ENCODE measurements around the gene SPANXC. TPM values are rescaled to one million over a fixed set of nuclear protein-coding genes. Genes with fewer than 3 reads are reported as not detected.
"Not testable (repeated sequence)": the region's sequence is repeated elsewhere in the genome, so short reads cannot be mapped to it uniquely, and the experiment has no call there.

SPANXC gene, protein sequence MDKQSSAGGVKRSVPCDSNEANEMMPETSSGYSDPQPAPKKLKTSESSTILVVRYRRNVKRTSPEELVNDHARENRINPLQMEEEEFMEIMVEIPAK
- total RNA-seq (not detected in 2 replicates), polyA plus RNA-seq (not detected in 2 replicates), polyA minus RNA-seq (not detected in 2 replicates)
- not detected for total RNA-seq (2013)

DNA sequence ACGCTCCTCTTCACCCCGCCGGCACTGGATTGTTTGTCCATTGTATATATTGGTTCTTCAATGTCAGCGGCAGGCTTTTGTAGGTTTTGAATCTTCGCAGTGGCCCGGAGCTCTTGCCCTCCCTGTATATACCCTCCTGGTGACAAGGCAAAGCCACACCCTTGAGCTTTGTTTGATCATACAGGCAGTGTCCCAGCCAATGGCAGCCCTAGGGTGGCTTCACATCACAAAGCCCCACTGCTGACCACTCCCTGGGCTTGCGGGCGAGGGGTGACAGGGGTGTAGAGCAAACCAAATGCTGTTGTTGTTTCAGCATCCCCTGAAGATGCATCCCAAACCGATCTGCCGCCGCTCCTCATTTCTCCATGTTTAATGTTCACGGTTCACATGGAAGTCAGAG, at the start of gene SPANXC:
Gene SPANXC, minus strand, starts transcription at position 101 of the 400 bp plus-strand sequence. Its CDS starts 60 bp downstream, at position 41.
- H3K27ac ChIP-seq (ENCODE audit: low read length in 2 of 2); H3K79me2 ChIP-seq (ENCODE audit: control insufficient read depth, insufficient read depth, low read length); H3K27me3 ChIP-seq (replicated peaks in 1 of 4; ENCODE audit: control extremely low read depth in 1 of 4, control insufficient read depth in 3 of 4, insufficient read depth in 4 of 4, low read length in 3 of 4); intact Hi-C loops (cut with micrococcal nuclease); DNase-seq; POLR2A ChIA-PET; H3K4me1 ChIP-seq (ENCODE audit: control insufficient read depth in 2 of 2, insufficient read depth in 2 of 2, low read length in 2 of 2); ATAC-seq (ENCODE audit: low read depth); H3K9me3 Mint-ChIP-seq (ENCODE audit: insufficient read depth); H3K9ac ChIP-seq (ENCODE audit: low read length); H4K20me1 ChIP-seq (ENCODE audit: control insufficient read depth, insufficient read depth, low read length, poor library complexity, severe bottlenecking); H3K4me1 Mint-ChIP-seq; H3K4me3 Mint-ChIP-seq; CTCF ChIA-PET; H2AFZ ChIP-seq (ENCODE audit: insufficient read depth, low read depth, low read length, poor library complexity, severe bottlenecking); H3K4me2 ChIP-seq (replicated peaks; ENCODE audit: low read depth, low read length, poor library complexity, severe bottlenecking); H3K9me3 ChIP-seq (ENCODE audit: control extremely low read depth in 1 of 3, control insufficient read depth in 2 of 3, insufficient read depth in 1 of 3, low read length in 2 of 3); H3K27ac Mint-ChIP-seq; H3K4me3 ChIP-seq (ENCODE audit: control extremely low read depth in 1 of 5, extremely low read depth in 1 of 5, insufficient read depth in 1 of 5, low read depth in 2 of 5, low read length in 4 of 5); H3K27me3 Mint-ChIP-seq; H3K36me3 ChIP-seq (replicated peaks in 1 of 2; ENCODE audit: control extremely low read depth in 1 of 2, control insufficient read depth in 1 of 2, extremely low read depth in 1 of 2, insufficient read depth in 2 of 2, low read length in 1 of 2): not testable (repeated sequence)
- WGBS (ENCODE audit: insufficient coverage) = no CpG with 5 or more reads among the region's 12 CpGs

DNA sequence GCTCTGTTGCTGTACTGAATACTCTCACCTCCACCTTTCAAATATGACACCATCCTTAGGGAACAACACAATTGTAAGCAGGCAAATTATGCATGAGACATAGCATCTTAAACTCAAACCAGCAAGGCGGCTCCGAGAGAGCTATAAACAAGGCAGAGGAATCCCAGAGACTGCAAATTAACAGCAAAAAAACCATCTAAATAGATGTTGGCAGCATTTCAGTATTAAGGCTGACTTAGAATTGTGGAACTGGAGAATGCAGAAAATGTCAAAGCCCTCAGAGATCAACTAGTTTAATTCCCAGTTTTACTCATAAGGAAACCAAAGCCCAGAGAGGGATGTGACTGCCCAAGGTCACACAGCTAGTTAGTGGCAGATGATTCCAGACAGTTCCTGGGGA, 37.2 kb upstream of the SPANXC start:
- CTCF ChIA-PET = interaction anchor here (1.4 kb wide), 1 partner anchor 361 kb away, joined by 4 read pairs; no protein-coding TSS in a partner anchor
- no CpG with 5 or more reads among the region's 2 CpGs for WGBS (ENCODE audit: insufficient coverage)
- Mint-ChIP-seq H3K4me3 (no peak overlapping the region), H3K4me1 (no peaks in the 10 kb centered on the region), H3K9me3 (ENCODE audit: insufficient read depth) (no peaks in the 10 kb centered on the region), H3K27me3 (no peaks in the 10 kb centered on the region), H3K27ac (no peak overlapping the region)
- Histone ChIP-seq H3K4me2 (replicated peaks; ENCODE audit: low read depth, low read length, poor library complexity, severe bottlenecking) (no peak overlapping the region), H3K27ac (ENCODE audit: low read length in 2 of 2) (no peak overlapping the region), H3K9me3 (ENCODE audit: control extremely low read depth in 1 of 3, control insufficient read depth in 2 of 3, insufficient read depth in 1 of 3, low read length in 2 of 3) (no peaks in the 10 kb centered on the region), H2AFZ (ENCODE audit: insufficient read depth, low read depth, low read length, poor library complexity, severe bottlenecking) (no peak overlapping the region), H3K9ac (ENCODE audit: low read length) (no peak overlapping the region), H3K36me3 (replicated peaks in 1 of 2; ENCODE audit: control extremely low read depth in 1 of 2, control insufficient read depth in 1 of 2, extremely low read depth in 1 of 2, insufficient read depth in 2 of 2, low read length in 1 of 2) (no peaks in the 10 kb centered on the region), H3K79me2 (ENCODE audit: control insufficient read depth, insufficient read depth, low read length) (no peaks in the 10 kb centered on the region), H3K4me1 (ENCODE audit: control insufficient read depth in 2 of 2, insufficient read depth in 2 of 2, low read length in 2 of 2) (no peaks in the 10 kb centered on the region), H3K27me3 (replicated peaks in 1 of 4; ENCODE audit: control extremely low read depth in 1 of 4, control insufficient read depth in 3 of 4, insufficient read depth in 4 of 4, low read length in 3 of 4) (no peaks in the 10 kb centered on the region), H3K4me3 (ENCODE audit: control extremely low read depth in 1 of 5, extremely low read depth in 1 of 5, insufficient read depth in 1 of 5, low read depth in 2 of 5, low read length in 4 of 5) (no peak overlapping the region), H4K20me1 (ENCODE audit: control insufficient read depth, insufficient read depth, low read length, poor library complexity, severe bottlenecking) (no peaks in the 10 kb centered on the region)
- TF ChIP-seq, protein P1, sequence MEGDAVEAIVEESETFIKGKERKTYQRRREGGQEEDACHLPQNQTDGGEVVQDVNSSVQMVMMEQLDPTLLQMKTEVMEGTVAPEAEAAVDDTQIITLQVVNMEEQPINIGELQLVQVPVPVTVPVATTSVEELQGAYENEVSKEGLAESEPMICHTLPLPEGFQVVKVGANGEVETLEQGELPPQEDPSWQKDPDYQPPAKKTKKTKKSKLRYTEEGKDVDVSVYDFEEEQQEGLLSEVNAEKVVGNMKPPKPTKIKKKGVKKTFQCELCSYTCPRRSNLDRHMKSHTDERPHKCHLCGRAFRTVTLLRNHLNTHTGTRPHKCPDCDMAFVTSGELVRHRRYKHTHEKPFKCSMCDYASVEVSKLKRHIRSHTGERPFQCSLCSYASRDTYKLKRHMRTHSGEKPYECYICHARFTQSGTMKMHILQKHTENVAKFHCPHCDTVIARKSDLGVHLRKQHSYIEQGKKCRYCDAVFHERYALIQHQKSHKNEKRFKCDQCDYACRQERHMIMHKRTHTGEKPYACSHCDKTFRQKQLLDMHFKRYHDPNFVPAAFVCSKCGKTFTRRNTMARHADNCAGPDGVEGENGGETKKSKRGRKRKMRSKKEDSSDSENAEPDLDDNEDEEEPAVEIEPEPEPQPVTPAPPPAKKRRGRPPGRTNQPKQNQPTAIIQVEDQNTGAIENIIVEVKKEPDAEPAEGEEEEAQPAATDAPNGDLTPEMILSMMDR (IDR thresholded peaks at IDR 0.05) = no peak
- TF ChIP-seq EZH2 (IDR thresholded peaks at IDR 0.05; ENCODE audit: borderline replicate concordance, insufficient read depth, low read depth, low read length, poor library complexity, severe bottlenecking) = no peak
- POLR2A ChIA-PET = no interaction called here
- no peak for ATAC-seq (ENCODE audit: low read depth)
- intact Hi-C loops (cut with micrococcal nuclease) = loop anchor here (10.0 kb wide), 1 partner anchor 515 kb away; no protein-coding TSS in a partner anchor
- no peak for DNase-seq
